H1 (cell line): ENCODE results near the gene IQCE.

Source experiments
- CBX8 ChIP-seq: fragments of 300-800, 300-1000 bp; sonication (generic); IDR thresholded peaks from 2 replicates; pipeline ENCODE4 v1.7.1; 2016; ENCODE audit warnings: low read depth, low read length, borderline replicate concordance
- CHD2 ChIP-seq: IDR thresholded peaks from 2 replicates; pipeline ENCODE4 v1.6.1; 2012; ENCODE audit warnings: low read length, improper control_type of control experiment
- EGR1 ChIP-seq: IDR thresholded peaks from 2 replicates; pipeline ENCODE4 v1.6.1; 2011; ENCODE audit warnings: low read depth, low read length, borderline replicate concordance
- EZH2 ChIP-seq: fragments of 200-600 bp; sonication (generic); IDR thresholded peaks from 2 replicates; pipeline ENCODE4 v1.7.1; 2012; ENCODE audit warnings: low read depth, mild to moderate bottlenecking, moderate library complexity, low read length, inconsistent platforms; ENCODE audit not compliant: severe bottlenecking
- KDM5A ChIP-seq: fragments of 200-600 bp; IDR thresholded peaks from 2 replicates; pipeline ENCODE4 v1.7.1; 2012; ENCODE audit warnings: mild to moderate bottlenecking, low read length, inconsistent platforms, mixed read lengths
- MAX ChIP-seq: IDR thresholded peaks from 2 replicates; pipeline ENCODE4 v1.6.1; 2012; ENCODE audit warnings: inconsistent platforms
- NRF1 ChIP-seq: IDR thresholded peaks from 2 replicates; pipeline ENCODE4 v1.6.1; 2011; ENCODE audit warnings: mild to moderate bottlenecking, low read depth, low read length, improper control_type of control experiment
- POLR2AphosphoS5 ChIP-seq: IDR thresholded peaks from 2 replicates; pipeline ENCODE4 v1.6.1; 2011; ENCODE audit warnings: low read depth, low read length
- RAD21 ChIP-seq, 2 experiments: IDR thresholded peaks in 1 of 2; conservative IDR thresholded peaks in 1 of 2; 2 replicates each; pipeline ENCODE4 v1.6.1; 2011; ENCODE audit warnings: low read depth in 2 of 2, low read length in 2 of 2, improper control_type of control experiment in 1 of 2, inconsistent platforms in 1 of 2, mild to moderate bottlenecking in 1 of 2, moderate library complexity in 1 of 2
- RFX5 ChIP-seq: IDR thresholded peaks from 2 replicates; pipeline ENCODE4 v1.6.1; 2011; ENCODE audit warnings: low read depth, low read length, improper control_type of control experiment, borderline replicate concordance
- RXRA ChIP-seq: IDR thresholded peaks from 2 replicates; pipeline ENCODE4 v1.6.1; 2011; ENCODE audit warnings: low read depth, mild to moderate bottlenecking, low read length, moderate library complexity; ENCODE audit not compliant: insufficient read depth
- YY1 ChIP-seq: IDR thresholded peaks from 2 replicates; pipeline ENCODE4 v1.6.1; 2011; ENCODE audit warnings: low read depth, mild to moderate bottlenecking, low read length
- TF ChIP-seq, protein P1 (sequence below), 3 experiments: IDR thresholded peaks; 1 replicate in 2 of 3; 2 replicates in 1 of 3; pipeline versions ENCODE4 v1.5.1 to v1.6.1; 2011; ENCODE audit warnings: low read length in 3 of 3, mild to moderate bottlenecking in 3 of 3, inconsistent platforms in 2 of 3, low read depth in 1 of 3, moderate library complexity in 1 of 3; ENCODE audit not compliant: insufficient read depth in 1 of 3; ENCODE audit errors: control extremely low read depth in 1 of 3
- TF ChIP-seq, protein P2 (sequence below): fragments of 300-600 bp; sonication (generic); IDR thresholded peaks from 2 replicates; pipeline ENCODE4 v1.7.1; 2012; ENCODE audit warnings: low read length, moderate library complexity, mild to moderate bottlenecking, inconsistent platforms; ENCODE audit not compliant: insufficient replicate concordance

DNA sequence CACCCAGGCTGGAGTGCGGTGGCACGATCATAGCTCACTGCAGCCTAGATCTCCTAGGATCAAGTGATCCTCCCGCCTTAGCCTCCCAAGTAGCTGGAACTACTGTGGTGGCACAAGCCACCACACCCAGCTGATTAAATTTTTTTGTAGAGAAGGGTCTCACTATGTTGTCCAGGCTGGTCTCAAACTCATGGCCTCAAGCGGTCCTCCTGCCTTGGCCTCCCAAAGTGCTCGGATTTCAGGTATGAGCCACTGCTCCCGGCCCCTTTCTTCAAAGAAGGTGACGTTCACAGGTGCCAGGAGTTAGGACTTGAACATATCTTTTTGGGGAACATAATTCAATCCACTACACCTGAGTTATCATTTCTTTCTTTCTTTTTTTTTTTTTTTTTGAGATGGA is 70.1 kb downstream of the IQCE start:
- TF ChIP-seq NRF1 = no peak
- TF ChIP-seq, protein P1, sequence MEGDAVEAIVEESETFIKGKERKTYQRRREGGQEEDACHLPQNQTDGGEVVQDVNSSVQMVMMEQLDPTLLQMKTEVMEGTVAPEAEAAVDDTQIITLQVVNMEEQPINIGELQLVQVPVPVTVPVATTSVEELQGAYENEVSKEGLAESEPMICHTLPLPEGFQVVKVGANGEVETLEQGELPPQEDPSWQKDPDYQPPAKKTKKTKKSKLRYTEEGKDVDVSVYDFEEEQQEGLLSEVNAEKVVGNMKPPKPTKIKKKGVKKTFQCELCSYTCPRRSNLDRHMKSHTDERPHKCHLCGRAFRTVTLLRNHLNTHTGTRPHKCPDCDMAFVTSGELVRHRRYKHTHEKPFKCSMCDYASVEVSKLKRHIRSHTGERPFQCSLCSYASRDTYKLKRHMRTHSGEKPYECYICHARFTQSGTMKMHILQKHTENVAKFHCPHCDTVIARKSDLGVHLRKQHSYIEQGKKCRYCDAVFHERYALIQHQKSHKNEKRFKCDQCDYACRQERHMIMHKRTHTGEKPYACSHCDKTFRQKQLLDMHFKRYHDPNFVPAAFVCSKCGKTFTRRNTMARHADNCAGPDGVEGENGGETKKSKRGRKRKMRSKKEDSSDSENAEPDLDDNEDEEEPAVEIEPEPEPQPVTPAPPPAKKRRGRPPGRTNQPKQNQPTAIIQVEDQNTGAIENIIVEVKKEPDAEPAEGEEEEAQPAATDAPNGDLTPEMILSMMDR (IDR thresholded peaks at IDR 0.05; ENCODE audit: control extremely low read depth in 1 of 3, insufficient read depth in 1 of 3, low read depth in 1 of 3, low read length in 3 of 3) = no peak
- no peak for TF ChIP-seq RAD21 (IDR thresholded peaks at IDR 0.05 in 1 of 2, conservative IDR thresholded peaks at IDR 0.05 in 1 of 2; ENCODE audit: low read depth in 2 of 2, low read length in 2 of 2)
- TF ChIP-seq, protein P2, sequence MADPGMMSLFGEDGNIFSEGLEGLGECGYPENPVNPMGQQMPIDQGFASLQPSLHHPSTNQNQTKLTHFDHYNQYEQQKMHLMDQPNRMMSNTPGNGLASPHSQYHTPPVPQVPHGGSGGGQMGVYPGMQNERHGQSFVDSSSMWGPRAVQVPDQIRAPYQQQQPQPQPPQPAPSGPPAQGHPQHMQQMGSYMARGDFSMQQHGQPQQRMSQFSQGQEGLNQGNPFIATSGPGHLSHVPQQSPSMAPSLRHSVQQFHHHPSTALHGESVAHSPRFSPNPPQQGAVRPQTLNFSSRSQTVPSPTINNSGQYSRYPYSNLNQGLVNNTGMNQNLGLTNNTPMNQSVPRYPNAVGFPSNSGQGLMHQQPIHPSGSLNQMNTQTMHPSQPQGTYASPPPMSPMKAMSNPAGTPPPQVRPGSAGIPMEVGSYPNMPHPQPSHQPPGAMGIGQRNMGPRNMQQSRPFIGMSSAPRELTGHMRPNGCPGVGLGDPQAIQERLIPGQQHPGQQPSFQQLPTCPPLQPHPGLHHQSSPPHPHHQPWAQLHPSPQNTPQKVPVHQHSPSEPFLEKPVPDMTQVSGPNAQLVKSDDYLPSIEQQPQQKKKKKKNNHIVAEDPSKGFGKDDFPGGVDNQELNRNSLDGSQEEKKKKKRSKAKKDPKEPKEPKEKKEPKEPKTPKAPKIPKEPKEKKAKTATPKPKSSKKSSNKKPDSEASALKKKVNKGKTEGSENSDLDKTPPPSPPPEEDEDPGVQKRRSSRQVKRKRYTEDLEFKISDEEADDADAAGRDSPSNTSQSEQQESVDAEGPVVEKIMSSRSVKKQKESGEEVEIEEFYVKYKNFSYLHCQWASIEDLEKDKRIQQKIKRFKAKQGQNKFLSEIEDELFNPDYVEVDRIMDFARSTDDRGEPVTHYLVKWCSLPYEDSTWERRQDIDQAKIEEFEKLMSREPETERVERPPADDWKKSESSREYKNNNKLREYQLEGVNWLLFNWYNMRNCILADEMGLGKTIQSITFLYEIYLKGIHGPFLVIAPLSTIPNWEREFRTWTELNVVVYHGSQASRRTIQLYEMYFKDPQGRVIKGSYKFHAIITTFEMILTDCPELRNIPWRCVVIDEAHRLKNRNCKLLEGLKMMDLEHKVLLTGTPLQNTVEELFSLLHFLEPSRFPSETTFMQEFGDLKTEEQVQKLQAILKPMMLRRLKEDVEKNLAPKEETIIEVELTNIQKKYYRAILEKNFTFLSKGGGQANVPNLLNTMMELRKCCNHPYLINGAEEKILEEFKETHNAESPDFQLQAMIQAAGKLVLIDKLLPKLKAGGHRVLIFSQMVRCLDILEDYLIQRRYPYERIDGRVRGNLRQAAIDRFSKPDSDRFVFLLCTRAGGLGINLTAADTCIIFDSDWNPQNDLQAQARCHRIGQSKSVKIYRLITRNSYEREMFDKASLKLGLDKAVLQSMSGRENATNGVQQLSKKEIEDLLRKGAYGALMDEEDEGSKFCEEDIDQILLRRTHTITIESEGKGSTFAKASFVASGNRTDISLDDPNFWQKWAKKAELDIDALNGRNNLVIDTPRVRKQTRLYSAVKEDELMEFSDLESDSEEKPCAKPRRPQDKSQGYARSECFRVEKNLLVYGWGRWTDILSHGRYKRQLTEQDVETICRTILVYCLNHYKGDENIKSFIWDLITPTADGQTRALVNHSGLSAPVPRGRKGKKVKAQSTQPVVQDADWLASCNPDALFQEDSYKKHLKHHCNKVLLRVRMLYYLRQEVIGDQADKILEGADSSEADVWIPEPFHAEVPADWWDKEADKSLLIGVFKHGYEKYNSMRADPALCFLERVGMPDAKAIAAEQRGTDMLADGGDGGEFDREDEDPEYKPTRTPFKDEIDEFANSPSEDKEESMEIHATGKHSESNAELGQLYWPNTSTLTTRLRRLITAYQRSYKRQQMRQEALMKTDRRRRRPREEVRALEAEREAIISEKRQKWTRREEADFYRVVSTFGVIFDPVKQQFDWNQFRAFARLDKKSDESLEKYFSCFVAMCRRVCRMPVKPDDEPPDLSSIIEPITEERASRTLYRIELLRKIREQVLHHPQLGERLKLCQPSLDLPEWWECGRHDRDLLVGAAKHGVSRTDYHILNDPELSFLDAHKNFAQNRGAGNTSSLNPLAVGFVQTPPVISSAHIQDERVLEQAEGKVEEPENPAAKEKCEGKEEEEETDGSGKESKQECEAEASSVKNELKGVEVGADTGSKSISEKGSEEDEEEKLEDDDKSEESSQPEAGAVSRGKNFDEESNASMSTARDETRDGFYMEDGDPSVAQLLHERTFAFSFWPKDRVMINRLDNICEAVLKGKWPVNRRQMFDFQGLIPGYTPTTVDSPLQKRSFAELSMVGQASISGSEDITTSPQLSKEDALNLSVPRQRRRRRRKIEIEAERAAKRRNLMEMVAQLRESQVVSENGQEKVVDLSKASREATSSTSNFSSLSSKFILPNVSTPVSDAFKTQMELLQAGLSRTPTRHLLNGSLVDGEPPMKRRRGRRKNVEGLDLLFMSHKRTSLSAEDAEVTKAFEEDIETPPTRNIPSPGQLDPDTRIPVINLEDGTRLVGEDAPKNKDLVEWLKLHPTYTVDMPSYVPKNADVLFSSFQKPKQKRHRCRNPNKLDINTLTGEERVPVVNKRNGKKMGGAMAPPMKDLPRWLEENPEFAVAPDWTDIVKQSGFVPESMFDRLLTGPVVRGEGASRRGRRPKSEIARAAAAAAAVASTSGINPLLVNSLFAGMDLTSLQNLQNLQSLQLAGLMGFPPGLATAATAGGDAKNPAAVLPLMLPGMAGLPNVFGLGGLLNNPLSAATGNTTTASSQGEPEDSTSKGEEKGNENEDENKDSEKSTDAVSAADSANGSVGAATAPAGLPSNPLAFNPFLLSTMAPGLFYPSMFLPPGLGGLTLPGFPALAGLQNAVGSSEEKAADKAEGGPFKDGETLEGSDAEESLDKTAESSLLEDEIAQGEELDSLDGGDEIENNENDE = no peak
- no peak for TF ChIP-seq CHD2
- TF ChIP-seq KDM5A = no peak
- TF ChIP-seq RXRA = no peak
- TF ChIP-seq POLR2AphosphoS5 = no peak
- no peak for TF ChIP-seq RFX5
- TF ChIP-seq EZH2 = no peak
- TF ChIP-seq YY1 = no peak
- TF ChIP-seq MAX = no peak
- no peak for TF ChIP-seq CBX8
- TF ChIP-seq EGR1 = no peak
